ENCODE results near the gene CHI3L2. TPM values are rescaled to one million over a fixed set of nuclear protein-coding genes. Genes with fewer than 3 reads are reported as not detected.

CHI3L2 gene
- total and polyA plus RNA-seq, 2 donors (not counting 1 experiment from before 2014, with no cell fraction given), result 9.2 to 31.5 TPM

DNA sequence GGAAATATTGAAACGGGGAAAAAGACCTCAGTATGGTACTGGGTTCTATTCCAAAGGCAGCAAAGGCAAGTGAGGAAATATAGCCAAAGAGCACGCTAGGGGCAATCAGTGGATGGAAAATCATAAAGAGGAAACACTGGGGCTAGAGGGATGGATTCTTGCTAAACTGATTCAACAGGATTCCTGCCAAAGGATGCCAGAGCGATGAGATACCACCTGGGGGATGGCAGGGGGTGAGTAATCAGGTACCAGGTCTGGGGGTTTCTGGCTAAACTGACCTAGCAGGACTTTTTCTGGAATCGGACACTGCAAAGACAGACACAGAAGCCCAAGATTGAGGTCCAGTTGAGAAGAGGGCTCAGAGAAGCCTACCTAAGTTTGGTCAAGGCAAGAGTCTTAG is 6.7 kb downstream of the CHI3L2 start:
- no peaks in the 10 kb centered on the region for H3K27me3 Mint-ChIP-seq
- H3K27ac Mint-ChIP-seq, result no peak overlapping the region
- peaks cover 55% of the 10 kb centered on the region for H3K4me1 Mint-ChIP-seq
- H3K9me3 Mint-ChIP-seq (ENCODE audit: insufficient read depth), result no peaks in the 10 kb centered on the region
- Histone ChIP-seq H3K27me3 (replicated peaks in 1 of 4; ENCODE audit: control extremely low read depth in 1 of 4, control insufficient read depth in 3 of 4, insufficient read depth in 4 of 4, low read length in 3 of 4) (no peaks in the 10 kb centered on the region), H3K79me2 (ENCODE audit: control insufficient read depth, insufficient read depth, low read length) (peaks cover 48% of the 10 kb centered on the region), H3K36me3 (replicated peaks in 1 of 2; ENCODE audit: control extremely low read depth in 1 of 2, control insufficient read depth in 1 of 2, extremely low read depth in 1 of 2, insufficient read depth in 2 of 2, low read length in 1 of 2) (peaks cover 1 to 35% of the 10 kb centered on the region in 2 experiments), H3K4me2 (replicated peaks; ENCODE audit: low read depth, low read length, poor library complexity, severe bottlenecking) (no peak overlapping the region), H2AFZ (ENCODE audit: insufficient read depth, low read depth, low read length, poor library complexity, severe bottlenecking) (no peak overlapping the region), H3K27ac (ENCODE audit: low read length in 2 of 2) (no peak overlapping the region), H3K9me3 (ENCODE audit: control extremely low read depth in 1 of 3, control insufficient read depth in 2 of 3, insufficient read depth in 1 of 3, low read length in 2 of 3) (peaks cover 0 to 1% (median 0%) of the 10 kb centered on the region in 3 donors), H4K20me1 (ENCODE audit: control insufficient read depth, insufficient read depth, low read length, poor library complexity, severe bottlenecking) (no peaks in the 10 kb centered on the region), H3K9ac (ENCODE audit: low read length) (no peak overlapping the region), H3K4me3 (ENCODE audit: control extremely low read depth in 1 of 5, extremely low read depth in 1 of 5, insufficient read depth in 1 of 5, low read depth in 2 of 5, low read length in 4 of 5) (no peak overlapping the region), H3K4me1 (ENCODE audit: control insufficient read depth in 2 of 2, insufficient read depth in 2 of 2, low read length in 2 of 2) (peaks cover 27 to 35% of the 10 kb centered on the region in 2 donors)
- 93% methylated on average over 4 of the region's 4 CpGs for WGBS (ENCODE audit: insufficient coverage)
- DNase-seq (no peak), ATAC-seq (ENCODE audit: low read depth) (no peak)
- no peak overlapping the region for H3K4me3 Mint-ChIP-seq
- ChIA-PET POLR2A (no interaction called here), CTCF (interaction anchor here (2.1 kb wide), 1 partner anchor 36 kb away, joined by 5 read pairs; no protein-coding TSS in a partner anchor)
- TF ChIP-seq, protein P1, sequence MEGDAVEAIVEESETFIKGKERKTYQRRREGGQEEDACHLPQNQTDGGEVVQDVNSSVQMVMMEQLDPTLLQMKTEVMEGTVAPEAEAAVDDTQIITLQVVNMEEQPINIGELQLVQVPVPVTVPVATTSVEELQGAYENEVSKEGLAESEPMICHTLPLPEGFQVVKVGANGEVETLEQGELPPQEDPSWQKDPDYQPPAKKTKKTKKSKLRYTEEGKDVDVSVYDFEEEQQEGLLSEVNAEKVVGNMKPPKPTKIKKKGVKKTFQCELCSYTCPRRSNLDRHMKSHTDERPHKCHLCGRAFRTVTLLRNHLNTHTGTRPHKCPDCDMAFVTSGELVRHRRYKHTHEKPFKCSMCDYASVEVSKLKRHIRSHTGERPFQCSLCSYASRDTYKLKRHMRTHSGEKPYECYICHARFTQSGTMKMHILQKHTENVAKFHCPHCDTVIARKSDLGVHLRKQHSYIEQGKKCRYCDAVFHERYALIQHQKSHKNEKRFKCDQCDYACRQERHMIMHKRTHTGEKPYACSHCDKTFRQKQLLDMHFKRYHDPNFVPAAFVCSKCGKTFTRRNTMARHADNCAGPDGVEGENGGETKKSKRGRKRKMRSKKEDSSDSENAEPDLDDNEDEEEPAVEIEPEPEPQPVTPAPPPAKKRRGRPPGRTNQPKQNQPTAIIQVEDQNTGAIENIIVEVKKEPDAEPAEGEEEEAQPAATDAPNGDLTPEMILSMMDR (IDR thresholded peaks at IDR 0.05), result no peak
- no peak for TF ChIP-seq EZH2 (IDR thresholded peaks at IDR 0.05; ENCODE audit: borderline replicate concordance, insufficient read depth, low read depth, low read length, poor library complexity, severe bottlenecking)
- intact Hi-C loops (cut with micrococcal nuclease), result loop anchor here (5.0 kb wide), 1 partner anchor 37 kb away; no protein-coding TSS in a partner anchor

- ATAC-seq (ENCODE audit: low read depth), result no peak
- no peaks in the 10 kb centered on the region for H3K27me3 ChIP-seq (replicated peaks in 1 of 4; ENCODE audit: control extremely low read depth in 1 of 4, control insufficient read depth in 3 of 4, insufficient read depth in 4 of 4, low read length in 3 of 4)
- H3K79me2 ChIP-seq (ENCODE audit: control insufficient read depth, insufficient read depth, low read length), result peaks cover 45% of the 10 kb centered on the region
- no peak overlapping the region for H2AFZ ChIP-seq (ENCODE audit: insufficient read depth, low read depth, low read length, poor library complexity, severe bottlenecking)
- H3K9me3 Mint-ChIP-seq (ENCODE audit: insufficient read depth), result no peaks in the 10 kb centered on the region
- peaks cover 1 to 41% of the 10 kb centered on the region in 2 experiments for H3K36me3 ChIP-seq (replicated peaks in 1 of 2; ENCODE audit: control extremely low read depth in 1 of 2, control insufficient read depth in 1 of 2, extremely low read depth in 1 of 2, insufficient read depth in 2 of 2, low read length in 1 of 2)
- intact Hi-C loops (cut with micrococcal nuclease), result loop anchor here (5.0 kb wide), 1 partner anchor 38 kb away; no protein-coding TSS in a partner anchor
- H3K27ac Mint-ChIP-seq, result no peak overlapping the region
- ChIA-PET POLR2A (no interaction called here), CTCF (no interaction called here)
- WGBS (ENCODE audit: insufficient coverage), result no CpG with 5 or more reads among the region's 3 CpGs
- H3K4me3 ChIP-seq (ENCODE audit: control extremely low read depth in 1 of 5, extremely low read depth in 1 of 5, insufficient read depth in 1 of 5, low read depth in 2 of 5, low read length in 4 of 5), result no peak overlapping the region
- no peaks in the 10 kb centered on the region for H4K20me1 ChIP-seq (ENCODE audit: control insufficient read depth, insufficient read depth, low read length, poor library complexity, severe bottlenecking)
- TF ChIP-seq EZH2 (IDR thresholded peaks at IDR 0.05; ENCODE audit: borderline replicate concordance, insufficient read depth, low read depth, low read length, poor library complexity, severe bottlenecking), result no peak
- TF ChIP-seq, protein P1 (IDR thresholded peaks at IDR 0.05), result no peak
- H3K4me2 ChIP-seq (replicated peaks; ENCODE audit: low read depth, low read length, poor library complexity, severe bottlenecking), result no peak overlapping the region
- H3K27ac ChIP-seq (ENCODE audit: low read length in 2 of 2), result no peak overlapping the region
- H3K4me1 Mint-ChIP-seq, result peaks cover 52% of the 10 kb centered on the region
- H3K9me3 ChIP-seq (ENCODE audit: control extremely low read depth in 1 of 3, control insufficient read depth in 2 of 3, insufficient read depth in 1 of 3, low read length in 2 of 3), result no peaks in the 10 kb centered on the region
- H3K4me3 Mint-ChIP-seq, result no peak overlapping the region
- H3K27me3 Mint-ChIP-seq, result no peaks in the 10 kb centered on the region
- peaks cover 27 to 34% of the 10 kb centered on the region in 2 donors for H3K4me1 ChIP-seq (ENCODE audit: control insufficient read depth in 2 of 2, insufficient read depth in 2 of 2, low read length in 2 of 2)
- no peak for DNase-seq
- no peak overlapping the region for H3K9ac ChIP-seq (ENCODE audit: low read length)
Measured at GRCh38 chr1:111234866-111235265, 7.4 kb downstream of the CHI3L2 start.

Measured in B cell (primary cell).